HCT116 (cell line): ENCODE data around the gene MRS2.

Experiments
- CBX3 ChIP-seq: IDR thresholded peaks from 2 replicates; pipeline ENCODE4 v1.6.1; 2012; ENCODE audit warnings: low read depth
- CTCF ChIP-seq, 3 experiments: fragments of 200-600 bp in 1 of 3; sonication (generic) in 1 of 3; IDR thresholded peaks in 2 of 3; conservative IDR thresholded peaks in 1 of 3; 2 replicates each; pipeline ENCODE4 v1.5.1; 2012 to 2017; ENCODE audit warnings: low read depth in 2 of 3, low read length in 2 of 3, antibody characterized with exemption in 1 of 3, borderline replicate concordance in 1 of 3, control low read depth in 1 of 3, mild to moderate bottlenecking in 1 of 3, mixed read lengths in 1 of 3, mixed run types in 1 of 3, moderate library complexity in 1 of 3; ENCODE audit not compliant: insufficient read depth in 1 of 3
- EZH2 ChIP-seq: fragments of 200-600 bp; sonication (generic); IDR thresholded peaks from 2 replicates; pipeline ENCODE4 v1.6.1; 2017; ENCODE audit warnings: antibody characterized with exemption, mixed run types
- EZH2phosphoT487 ChIP-seq: fragments of 200-600 bp; IDR thresholded peaks from 2 replicates; pipeline ENCODE4 v1.6.1; 2018; ENCODE audit warnings: antibody characterized with exemption, borderline replicate concordance
- POLR2A ChIP-seq: IDR thresholded peaks from 2 replicates; pipeline ENCODE4 v1.7.0; 2011; ENCODE audit warnings: borderline replicate concordance; ENCODE audit not compliant: insufficient read depth, insufficient read length; ENCODE audit errors: extremely low read depth
- SP1 ChIP-seq: IDR thresholded peaks from 2 replicates; pipeline ENCODE4 v1.6.1; 2012; ENCODE audit warnings: low read depth
- YY1 ChIP-seq: IDR thresholded peaks from 2 replicates; pipeline ENCODE4 v1.6.1; 2011; ENCODE audit warnings: low read length, low read depth, moderate library complexity, mild to moderate bottlenecking; ENCODE audit not compliant: insufficient replicate concordance; ENCODE audit errors: extremely low read depth
- ZNF274 ChIP-seq: fragments of 200-500 bp; sonication (Bioruptor generic); IDR thresholded peaks from 2 replicates; pipeline ENCODE4 v1.6.1; 2014; ENCODE audit warnings: mild to moderate bottlenecking, low read depth, low read length, inconsistent platforms
- TF ChIP-seq, protein P1 (sequence below): IDR thresholded peaks from 2 replicates; pipeline ENCODE4 v1.6.1; 2012; ENCODE audit warnings: low read depth

GRCh38 chr6:24405262-24405661 is 2.5 kb downstream of the MRS2 start:
- TF ChIP-seq CTCF (IDR thresholded peaks at IDR 0.05 in 2 of 3, conservative IDR thresholded peaks at IDR 0.05 in 1 of 3; ENCODE audit: borderline replicate concordance in 1 of 3, insufficient read depth in 1 of 3, low read depth in 2 of 3, low read length in 2 of 3): no peak
- no peak for TF ChIP-seq ZNF274
- TF ChIP-seq EZH2phosphoT487: no peak
- no peak for TF ChIP-seq CBX3
- TF ChIP-seq, protein P1, sequence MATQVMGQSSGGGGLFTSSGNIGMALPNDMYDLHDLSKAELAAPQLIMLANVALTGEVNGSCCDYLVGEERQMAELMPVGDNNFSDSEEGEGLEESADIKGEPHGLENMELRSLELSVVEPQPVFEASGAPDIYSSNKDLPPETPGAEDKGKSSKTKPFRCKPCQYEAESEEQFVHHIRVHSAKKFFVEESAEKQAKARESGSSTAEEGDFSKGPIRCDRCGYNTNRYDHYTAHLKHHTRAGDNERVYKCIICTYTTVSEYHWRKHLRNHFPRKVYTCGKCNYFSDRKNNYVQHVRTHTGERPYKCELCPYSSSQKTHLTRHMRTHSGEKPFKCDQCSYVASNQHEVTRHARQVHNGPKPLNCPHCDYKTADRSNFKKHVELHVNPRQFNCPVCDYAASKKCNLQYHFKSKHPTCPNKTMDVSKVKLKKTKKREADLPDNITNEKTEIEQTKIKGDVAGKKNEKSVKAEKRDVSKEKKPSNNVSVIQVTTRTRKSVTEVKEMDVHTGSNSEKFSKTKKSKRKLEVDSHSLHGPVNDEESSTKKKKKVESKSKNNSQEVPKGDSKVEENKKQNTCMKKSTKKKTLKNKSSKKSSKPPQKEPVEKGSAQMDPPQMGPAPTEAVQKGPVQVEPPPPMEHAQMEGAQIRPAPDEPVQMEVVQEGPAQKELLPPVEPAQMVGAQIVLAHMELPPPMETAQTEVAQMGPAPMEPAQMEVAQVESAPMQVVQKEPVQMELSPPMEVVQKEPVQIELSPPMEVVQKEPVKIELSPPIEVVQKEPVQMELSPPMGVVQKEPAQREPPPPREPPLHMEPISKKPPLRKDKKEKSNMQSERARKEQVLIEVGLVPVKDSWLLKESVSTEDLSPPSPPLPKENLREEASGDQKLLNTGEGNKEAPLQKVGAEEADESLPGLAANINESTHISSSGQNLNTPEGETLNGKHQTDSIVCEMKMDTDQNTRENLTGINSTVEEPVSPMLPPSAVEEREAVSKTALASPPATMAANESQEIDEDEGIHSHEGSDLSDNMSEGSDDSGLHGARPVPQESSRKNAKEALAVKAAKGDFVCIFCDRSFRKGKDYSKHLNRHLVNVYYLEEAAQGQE: no peak
- no peak for TF ChIP-seq YY1
- no peak for TF ChIP-seq POLR2A
- TF ChIP-seq SP1: no peak
- TF ChIP-seq EZH2: no peak
